ENCODE results near the gene TJAP1.

The TJAP1 gene

GRCh38 chr6:43481075-43481474 is 3.7 kb downstream of the TJAP1 start:
- TF ChIP-seq CTCF (IDR thresholded peaks at IDR 0.05) = no peak
- Histone ChIP-seq H3K27ac (no peak overlapping the region), H3K4me3 (no peak overlapping the region)
- no peak for DNase-seq (ENCODE audit: low spot score)

- TF ChIP-seq CTCF (IDR thresholded peaks at IDR 0.05) = no peak
- H3K27ac ChIP-seq = no peak overlapping the region
Observed at GRCh38 chr6:43481591-43482236, 4.3 kb downstream of the TJAP1 start.

GRCh38 chr6:43488667-43489276 is 11.4 kb downstream of the TJAP1 start:
- no peak for TF ChIP-seq CTCF (IDR thresholded peaks at IDR 0.05)
- Histone ChIP-seq H3K27ac (peak overlapping the region in 1 of 2 donors; percentile 24), H3K4me3 (no peak overlapping the region)
- no peak for DNase-seq (ENCODE audit: low spot score)

More at GRCh38 chr6:43481591-43482236, 4.3 kb downstream of the TJAP1 start:
- no peak overlapping the region for H3K4me3 ChIP-seq
- no peak for DNase-seq (ENCODE audit: low spot score)

GRCh38 chr6:43489277-43490072 is 12.1 kb downstream of the TJAP1 start:
- peak overlapping the region in 1 of 2 donors; percentile 24 for H3K27ac ChIP-seq
- no peak overlapping the region for H3K4me3 ChIP-seq
- TF ChIP-seq CTCF (IDR thresholded peaks at IDR 0.05) = no peak
- DNase-seq (ENCODE audit: low spot score) = no peak

- H3K27ac ChIP-seq = no peak overlapping the region
- no peak for DNase-seq (ENCODE audit: low spot score)
- H3K4me3 ChIP-seq = no peak overlapping the region
- TF ChIP-seq CTCF (IDR thresholded peaks at IDR 0.05) = no peak
Observed at GRCh38 chr6:43490523-43490939, 13.2 kb downstream of the TJAP1 start.

- H3K4me3 ChIP-seq = peak overlapping the region; percentile 33
- peak overlapping the region in 1 of 2 donors; percentile 26 for H3K27ac ChIP-seq
- DNase-seq (ENCODE audit: low spot score) = no peak
- TF ChIP-seq CTCF (IDR thresholded peaks at IDR 0.05) = no peak
Observed at GRCh38 chr6:43491750-43492661, 14.6 kb downstream of the TJAP1 start.

Data from coronary artery (tissue), 2 donors.